ENCODE data around the gene TMTC2.

TMTC2 gene

DNA sequence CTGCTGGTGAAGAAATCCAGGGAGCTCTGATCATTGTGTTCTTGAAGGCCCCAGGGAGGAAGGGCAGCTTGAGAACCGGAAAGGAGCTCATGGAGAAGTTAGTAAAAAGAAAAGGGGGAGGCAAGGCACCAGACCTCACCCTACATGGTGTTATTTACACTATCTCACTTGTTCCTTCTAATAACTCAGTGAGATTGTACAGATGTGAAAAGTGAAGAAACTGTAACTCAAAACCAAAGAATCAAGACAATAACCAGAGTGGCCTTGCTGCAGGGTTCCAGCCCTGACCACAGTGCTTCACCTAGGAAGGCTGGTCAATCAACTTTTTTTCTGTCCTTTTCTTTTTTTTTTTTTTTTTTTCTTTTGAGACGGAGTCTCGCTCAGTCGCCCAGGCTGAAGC, 353.6 kb downstream of the TMTC2 start:
- no peaks in the 10 kb centered on the region for H3K4me1 ChIP-seq (ENCODE audit: insufficient read depth, poor library complexity, severe bottlenecking)
- ATAC-seq (ENCODE audit: low read depth) = no peak
- H3K27me3 ChIP-seq (ENCODE audit: insufficient read depth, poor library complexity, severe bottlenecking) = no peaks in the 10 kb centered on the region
- no peaks in the 10 kb centered on the region for H3K9me3 ChIP-seq (ENCODE audit: severe bottlenecking)
- no peaks in the 10 kb centered on the region for H3K36me3 ChIP-seq (ENCODE audit: low read depth)
- no peak for DNase-seq (ENCODE audit: low spot score)
- no peak overlapping the region for H3K27ac ChIP-seq (ENCODE audit: poor library complexity, severe bottlenecking)
- H3K4me3 ChIP-seq (ENCODE audit: severe bottlenecking) = no peak overlapping the region
- TF ChIP-seq, protein P1, sequence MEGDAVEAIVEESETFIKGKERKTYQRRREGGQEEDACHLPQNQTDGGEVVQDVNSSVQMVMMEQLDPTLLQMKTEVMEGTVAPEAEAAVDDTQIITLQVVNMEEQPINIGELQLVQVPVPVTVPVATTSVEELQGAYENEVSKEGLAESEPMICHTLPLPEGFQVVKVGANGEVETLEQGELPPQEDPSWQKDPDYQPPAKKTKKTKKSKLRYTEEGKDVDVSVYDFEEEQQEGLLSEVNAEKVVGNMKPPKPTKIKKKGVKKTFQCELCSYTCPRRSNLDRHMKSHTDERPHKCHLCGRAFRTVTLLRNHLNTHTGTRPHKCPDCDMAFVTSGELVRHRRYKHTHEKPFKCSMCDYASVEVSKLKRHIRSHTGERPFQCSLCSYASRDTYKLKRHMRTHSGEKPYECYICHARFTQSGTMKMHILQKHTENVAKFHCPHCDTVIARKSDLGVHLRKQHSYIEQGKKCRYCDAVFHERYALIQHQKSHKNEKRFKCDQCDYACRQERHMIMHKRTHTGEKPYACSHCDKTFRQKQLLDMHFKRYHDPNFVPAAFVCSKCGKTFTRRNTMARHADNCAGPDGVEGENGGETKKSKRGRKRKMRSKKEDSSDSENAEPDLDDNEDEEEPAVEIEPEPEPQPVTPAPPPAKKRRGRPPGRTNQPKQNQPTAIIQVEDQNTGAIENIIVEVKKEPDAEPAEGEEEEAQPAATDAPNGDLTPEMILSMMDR (IDR thresholded peaks at IDR 0.05; ENCODE audit: poor library complexity, severe bottlenecking) = no peak

DNA sequence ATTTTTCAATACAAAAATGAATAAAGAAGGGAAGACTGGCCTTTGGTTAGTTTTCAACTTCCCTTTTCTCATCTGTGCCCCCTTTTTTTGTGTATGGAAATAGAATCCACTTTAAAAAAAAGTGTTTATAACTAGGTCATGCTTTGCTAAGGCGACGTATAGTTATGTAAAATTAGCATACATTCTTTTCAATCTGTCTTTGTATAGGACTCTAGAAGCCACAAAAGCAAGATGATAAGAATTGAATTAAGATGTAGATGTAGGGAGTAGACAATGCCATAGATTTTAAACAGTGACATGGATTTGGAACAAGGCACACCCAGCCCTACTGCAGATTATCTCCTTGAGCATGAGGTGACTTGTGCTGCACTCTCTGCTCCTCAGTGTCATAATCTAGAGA, 354.3 kb downstream of the TMTC2 start:
- H3K4me1 ChIP-seq (ENCODE audit: insufficient read depth, poor library complexity, severe bottlenecking) = no peaks in the 10 kb centered on the region
- no peak overlapping the region for H3K4me3 ChIP-seq (ENCODE audit: severe bottlenecking)
- H3K27ac ChIP-seq (ENCODE audit: poor library complexity, severe bottlenecking) = no peak overlapping the region
- no peaks in the 10 kb centered on the region for H3K36me3 ChIP-seq (ENCODE audit: low read depth)
- no peaks in the 10 kb centered on the region for H3K27me3 ChIP-seq (ENCODE audit: insufficient read depth, poor library complexity, severe bottlenecking)
- no peak for DNase-seq (ENCODE audit: low spot score)
- TF ChIP-seq, protein P1 (IDR thresholded peaks at IDR 0.05; ENCODE audit: poor library complexity, severe bottlenecking) = no peak
- no peak for ATAC-seq (ENCODE audit: low read depth)
- no peaks in the 10 kb centered on the region for H3K9me3 ChIP-seq (ENCODE audit: severe bottlenecking)

DNA sequence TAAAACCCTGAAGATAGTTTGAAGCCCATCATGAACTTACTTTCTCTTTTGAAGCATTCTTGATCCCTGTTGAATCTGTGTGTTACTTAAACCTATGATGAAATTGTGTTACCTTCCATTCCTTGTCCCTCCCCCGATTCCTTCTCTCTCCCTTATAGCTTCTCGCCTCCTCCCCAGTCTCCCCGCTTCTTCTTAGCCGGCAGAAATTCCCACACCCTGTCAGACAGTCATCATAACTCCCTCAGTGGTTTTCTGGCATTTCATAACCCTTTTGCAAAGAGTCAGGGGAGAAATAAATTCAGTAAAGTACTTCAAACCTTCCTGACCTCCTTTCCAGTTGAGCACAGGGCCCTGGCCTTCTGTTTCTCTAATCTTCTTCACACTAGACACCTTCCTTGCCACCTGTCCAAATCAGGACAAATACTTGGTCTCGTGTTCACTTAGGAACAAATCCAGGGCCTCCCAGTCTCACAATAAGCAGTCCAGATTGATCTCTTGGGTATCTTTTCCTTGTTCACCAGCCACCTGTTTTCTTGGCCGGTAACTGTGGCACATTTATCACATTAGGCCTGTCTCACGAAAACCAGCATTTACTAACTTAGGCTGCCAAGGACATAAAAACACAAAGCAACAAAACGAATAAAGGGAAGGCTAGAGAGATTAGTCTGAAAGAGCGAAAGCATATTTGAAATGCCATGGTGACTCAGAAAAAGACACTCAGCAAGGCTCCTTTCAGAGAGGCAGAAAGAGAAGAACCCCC, 355.9 kb downstream of the TMTC2 start:
- TF ChIP-seq, protein P1 (IDR thresholded peaks at IDR 0.05; ENCODE audit: poor library complexity, severe bottlenecking) = no peak
- no peak for DNase-seq (ENCODE audit: low spot score)
- no peak for ATAC-seq (ENCODE audit: low read depth)
- H3K27me3 ChIP-seq (ENCODE audit: insufficient read depth, poor library complexity, severe bottlenecking) = no peaks in the 10 kb centered on the region
- no peak overlapping the region for H3K4me3 ChIP-seq (ENCODE audit: severe bottlenecking)
- H3K9me3 ChIP-seq (ENCODE audit: severe bottlenecking) = no peaks in the 10 kb centered on the region
- no peaks in the 10 kb centered on the region for H3K36me3 ChIP-seq (ENCODE audit: low read depth)
- no peaks in the 10 kb centered on the region for H3K4me1 ChIP-seq (ENCODE audit: insufficient read depth, poor library complexity, severe bottlenecking)
- no peak overlapping the region for H3K27ac ChIP-seq (ENCODE audit: poor library complexity, severe bottlenecking)

DNA sequence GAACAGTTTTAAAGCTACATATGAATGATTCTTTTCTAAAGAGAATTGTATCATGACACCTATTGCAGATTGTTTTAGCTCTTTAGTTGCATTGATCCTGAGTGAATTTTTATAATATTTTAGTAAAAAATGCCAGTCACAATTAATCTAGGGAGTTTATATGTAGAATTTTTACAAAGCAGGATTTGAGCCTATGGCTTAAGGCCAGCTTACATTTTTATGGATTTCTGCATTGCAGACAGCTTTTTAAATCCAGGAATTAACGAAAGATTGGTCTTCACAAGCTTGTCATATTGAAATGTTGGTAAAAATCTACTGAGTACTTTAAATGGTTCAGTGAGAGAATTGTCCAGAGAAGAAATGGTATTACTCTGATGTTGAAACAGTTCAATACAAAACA, 358.0 kb downstream of the TMTC2 start:
- ATAC-seq (ENCODE audit: low read depth) = no peak
- Histone ChIP-seq H3K27ac (ENCODE audit: poor library complexity, severe bottlenecking) (no peak overlapping the region), H3K27me3 (ENCODE audit: insufficient read depth, poor library complexity, severe bottlenecking) (no peaks in the 10 kb centered on the region), H3K4me3 (ENCODE audit: severe bottlenecking) (no peak overlapping the region), H3K9me3 (ENCODE audit: severe bottlenecking) (no peaks in the 10 kb centered on the region), H3K36me3 (ENCODE audit: low read depth) (no peaks in the 10 kb centered on the region), H3K4me1 (ENCODE audit: insufficient read depth, poor library complexity, severe bottlenecking) (no peaks in the 10 kb centered on the region)
- no peak for DNase-seq (ENCODE audit: low spot score)
- TF ChIP-seq, protein P1 (IDR thresholded peaks at IDR 0.05; ENCODE audit: poor library complexity, severe bottlenecking) = no peak

DNA sequence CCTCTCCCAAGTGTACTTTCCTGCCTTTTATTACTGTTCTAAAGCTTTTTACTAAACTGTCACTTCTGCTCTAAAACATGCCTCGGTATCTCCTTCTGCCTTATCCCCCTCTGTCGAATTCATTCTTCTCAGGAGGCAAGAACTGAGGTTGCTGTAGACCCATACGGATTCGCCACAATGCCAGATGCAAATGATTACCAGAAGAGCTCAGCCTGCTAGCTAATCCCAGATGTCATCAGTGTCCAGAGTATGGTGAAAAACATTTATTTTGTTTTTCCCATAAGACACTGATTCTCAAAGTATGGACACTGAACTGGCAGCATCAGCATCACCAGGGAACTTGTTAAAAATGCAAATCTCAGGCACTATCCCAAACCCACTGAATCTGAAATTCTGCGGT, 359.3 kb downstream of the TMTC2 start:
- DNase-seq (ENCODE audit: low spot score) (no peak), ATAC-seq (ENCODE audit: low read depth) (no peak)
- Histone ChIP-seq H3K27me3 (ENCODE audit: insufficient read depth, poor library complexity, severe bottlenecking) (no peaks in the 10 kb centered on the region), H3K36me3 (ENCODE audit: low read depth) (no peaks in the 10 kb centered on the region), H3K4me1 (ENCODE audit: insufficient read depth, poor library complexity, severe bottlenecking) (no peaks in the 10 kb centered on the region), H3K4me3 (ENCODE audit: severe bottlenecking) (no peak overlapping the region), H3K27ac (ENCODE audit: poor library complexity, severe bottlenecking) (no peak overlapping the region), H3K9me3 (ENCODE audit: severe bottlenecking) (no peaks in the 10 kb centered on the region)
- TF ChIP-seq, protein P1 (IDR thresholded peaks at IDR 0.05; ENCODE audit: poor library complexity, severe bottlenecking) = no peak
